SK-N-SH treated with all-trans-retinoic acid at 6 μM for 48 hours (cell line): Measurements from ENCODE around the gene ACER1.

Experiments
- ATAC-seq: fragments of 200-7000 bp; cut with Tn5 transposase; 3 replicates; pipeline ENCODE4 v1.9.1; 2020; ENCODE audit warnings: mild to moderate bottlenecking, moderate library complexity
- ARNTL ChIP-seq: fragments of 450-650 bp; formaldehyde crosslinking; IDR thresholded peaks from 2 replicates; pipeline ENCODE4 v1.5.0; 2020; ENCODE audit warnings: low read depth, mild to moderate bottlenecking, moderate library complexity, borderline replicate concordance
- GLIS3 ChIP-seq: fragments of 250-450 bp; sonication (Bioruptor Pico); IDR thresholded peaks from 2 replicates; pipeline ENCODE4 v1.5.0; 2020; ENCODE audit warnings: mild to moderate bottlenecking, moderate library complexity
- ISL1 ChIP-seq: fragments of 250-450 bp; sonication (Bioruptor Pico); IDR thresholded peaks from 2 replicates; pipeline ENCODE4 v2.1.2; 2022; ENCODE audit warnings: mild to moderate bottlenecking, moderate library complexity
- OSR1 ChIP-seq: fragments of 250-450 bp; sonication (Bioruptor Pico); IDR thresholded peaks from 2 replicates; pipeline ENCODE4 v1.8.0; 2022; ENCODE audit warnings: moderate library complexity, mild to moderate bottlenecking, inconsistent platforms
- RARB ChIP-seq: fragments of 250-450 bp; sonication (Bioruptor Pico); IDR thresholded peaks from 2 replicates; pipeline ENCODE4 v1.8.0; 2021; ENCODE audit warnings: mild to moderate bottlenecking, moderate library complexity
- SNAI2 ChIP-seq: fragments of 250-450 bp; sonication (Bioruptor Pico); IDR thresholded peaks from 2 replicates; pipeline ENCODE4 v1.5.0; 2020; ENCODE audit warnings: mild to moderate bottlenecking, moderate library complexity
- TCF4 ChIP-seq: fragments of 250-450 bp; sonication (Bioruptor Pico); IDR thresholded peaks from 2 replicates; pipeline ENCODE4 v1.8.0; 2021; ENCODE audit warnings: mild to moderate bottlenecking, moderate library complexity, borderline replicate concordance
- TOX ChIP-seq: fragments of 250-450 bp; sonication (Bioruptor Pico); IDR thresholded peaks from 2 replicates; pipeline ENCODE4 v1.8.0; 2021; ENCODE audit warnings: mild to moderate bottlenecking, moderate library complexity, borderline replicate concordance
- ZC3H10 ChIP-seq: fragments of 250-450 bp; sonication (Bioruptor Pico); IDR thresholded peaks from 2 replicates; pipeline ENCODE4 v1.5.1; 2021; ENCODE audit warnings: mild to moderate bottlenecking, moderate library complexity
- ZFP3 ChIP-seq: fragments of 250-450 bp; sonication (Bioruptor Pico); IDR thresholded peaks from 2 replicates; pipeline ENCODE4 v1.5.0; 2020; ENCODE audit warnings: mild to moderate bottlenecking, moderate library complexity
- ZFP30 ChIP-seq: fragments of 450-650 bp; formaldehyde crosslinking; IDR thresholded peaks from 2 replicates; pipeline ENCODE4 v1.5.0; 2022; ENCODE audit warnings: mild to moderate bottlenecking, moderate library complexity
- ZNF565 ChIP-seq: fragments of 450-650 bp; formaldehyde crosslinking; conservative IDR thresholded peaks from 2 replicates; pipeline ENCODE4 v1.5.0; 2020; ENCODE audit warnings: low read depth, mild to moderate bottlenecking, moderate library complexity
- ZNF70 ChIP-seq: fragments of 450-650 bp; formaldehyde crosslinking; IDR thresholded peaks from 2 replicates; pipeline ENCODE4 v1.5.0; 2020; ENCODE audit warnings: mild to moderate bottlenecking, moderate library complexity
- ZNF8 ChIP-seq: fragments of 450-650 bp; formaldehyde crosslinking; IDR thresholded peaks from 2 replicates; pipeline ENCODE4 v1.5.0; 2020; ENCODE audit warnings: mild to moderate bottlenecking, moderate library complexity
- TF ChIP-seq, protein P1 (sequence below): fragments of 250-450 bp; sonication (Bioruptor Pico); IDR thresholded peaks from 2 replicates; pipeline ENCODE4 v1.5.0; 2020; ENCODE audit warnings: mild to moderate bottlenecking, moderate library complexity
- TF ChIP-seq, protein P2 (sequence below): fragments of 250-450 bp; sonication (Bioruptor Pico); IDR thresholded peaks from 2 replicates; pipeline ENCODE4 v1.8.0; 2021; ENCODE audit warnings: low read depth, mild to moderate bottlenecking, moderate library complexity, borderline replicate concordance
- TF ChIP-seq, protein P3 (sequence below): fragments of 250-450 bp; sonication (Bioruptor Pico); IDR thresholded peaks from 2 replicates; pipeline ENCODE4 v1.5.1; 2020; ENCODE audit warnings: low read depth, mild to moderate bottlenecking, moderate library complexity
- TF ChIP-seq, protein P4 (sequence below): fragments of 250-450 bp; sonication (Bioruptor Pico); IDR thresholded peaks from 2 replicates; pipeline ENCODE4 v1.8.0; 2020; ENCODE audit warnings: mild to moderate bottlenecking, moderate library complexity, borderline replicate concordance

ACER1 gene

DNA sequence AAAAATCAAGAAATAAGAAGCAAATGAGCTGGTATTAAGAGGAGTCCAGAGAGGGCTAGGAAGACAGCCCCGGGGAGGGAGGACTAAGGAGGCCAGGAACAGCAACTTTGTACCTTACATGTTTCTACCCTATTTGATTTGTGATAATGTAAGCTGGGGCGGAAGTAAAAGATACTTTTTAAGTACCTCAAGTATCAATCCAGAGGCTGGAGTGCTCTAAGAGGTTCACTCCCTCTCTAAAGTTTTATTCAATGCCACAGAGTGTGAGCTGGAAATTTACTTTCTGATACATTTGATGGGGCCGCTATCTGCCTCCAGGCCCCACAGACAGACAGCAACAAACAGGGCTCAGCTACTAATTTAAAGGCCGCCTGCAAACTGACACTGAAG, 65.0 kb downstream of the ACER1 start:
- TF ChIP-seq, protein P1, sequence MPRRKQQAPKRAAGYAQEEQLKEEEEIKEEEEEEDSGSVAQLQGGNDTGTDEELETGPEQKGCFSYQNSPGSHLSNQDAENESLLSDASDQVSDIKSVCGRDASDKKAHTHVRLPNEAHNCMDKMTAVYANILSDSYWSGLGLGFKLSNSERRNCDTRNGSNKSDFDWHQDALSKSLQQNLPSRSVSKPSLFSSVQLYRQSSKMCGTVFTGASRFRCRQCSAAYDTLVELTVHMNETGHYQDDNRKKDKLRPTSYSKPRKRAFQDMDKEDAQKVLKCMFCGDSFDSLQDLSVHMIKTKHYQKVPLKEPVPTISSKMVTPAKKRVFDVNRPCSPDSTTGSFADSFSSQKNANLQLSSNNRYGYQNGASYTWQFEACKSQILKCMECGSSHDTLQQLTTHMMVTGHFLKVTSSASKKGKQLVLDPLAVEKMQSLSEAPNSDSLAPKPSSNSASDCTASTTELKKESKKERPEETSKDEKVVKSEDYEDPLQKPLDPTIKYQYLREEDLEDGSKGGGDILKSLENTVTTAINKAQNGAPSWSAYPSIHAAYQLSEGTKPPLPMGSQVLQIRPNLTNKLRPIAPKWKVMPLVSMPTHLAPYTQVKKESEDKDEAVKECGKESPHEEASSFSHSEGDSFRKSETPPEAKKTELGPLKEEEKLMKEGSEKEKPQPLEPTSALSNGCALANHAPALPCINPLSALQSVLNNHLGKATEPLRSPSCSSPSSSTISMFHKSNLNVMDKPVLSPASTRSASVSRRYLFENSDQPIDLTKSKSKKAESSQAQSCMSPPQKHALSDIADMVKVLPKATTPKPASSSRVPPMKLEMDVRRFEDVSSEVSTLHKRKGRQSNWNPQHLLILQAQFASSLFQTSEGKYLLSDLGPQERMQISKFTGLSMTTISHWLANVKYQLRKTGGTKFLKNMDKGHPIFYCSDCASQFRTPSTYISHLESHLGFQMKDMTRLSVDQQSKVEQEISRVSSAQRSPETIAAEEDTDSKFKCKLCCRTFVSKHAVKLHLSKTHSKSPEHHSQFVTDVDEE (CRISPR knock-in tag): no peak
- TF ChIP-seq TOX (no peak), ZNF565 (CRISPR knock-in tag) (no peak), ZFP30 (CRISPR knock-in tag) (no peak), ZNF8 (no peak), ARNTL (CRISPR knock-in tag) (no peak), SNAI2 (no peak), GLIS3 (no peak), ISL1 (no peak), ZFP3 (CRISPR knock-in tag) (no peak), ZNF70 (CRISPR knock-in tag) (no peak)
- TF ChIP-seq, protein P2, sequence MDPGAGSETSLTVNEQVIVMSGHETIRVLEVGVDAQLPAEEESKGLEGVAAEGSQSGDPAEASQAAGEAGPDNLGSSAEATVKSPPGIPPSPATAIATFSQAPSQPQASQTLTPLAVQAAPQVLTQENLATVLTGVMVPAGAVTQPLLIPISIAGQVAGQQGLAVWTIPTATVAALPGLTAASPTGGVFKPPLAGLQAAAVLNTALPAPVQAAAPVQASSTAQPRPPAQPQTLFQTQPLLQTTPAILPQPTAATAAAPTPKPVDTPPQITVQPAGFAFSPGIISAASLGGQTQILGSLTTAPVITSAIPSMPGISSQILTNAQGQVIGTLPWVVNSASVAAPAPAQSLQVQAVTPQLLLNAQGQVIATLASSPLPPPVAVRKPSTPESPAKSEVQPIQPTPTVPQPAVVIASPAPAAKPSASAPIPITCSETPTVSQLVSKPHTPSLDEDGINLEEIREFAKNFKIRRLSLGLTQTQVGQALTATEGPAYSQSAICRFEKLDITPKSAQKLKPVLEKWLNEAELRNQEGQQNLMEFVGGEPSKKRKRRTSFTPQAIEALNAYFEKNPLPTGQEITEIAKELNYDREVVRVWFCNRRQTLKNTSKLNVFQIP: no peak
- TF ChIP-seq, protein P3, sequence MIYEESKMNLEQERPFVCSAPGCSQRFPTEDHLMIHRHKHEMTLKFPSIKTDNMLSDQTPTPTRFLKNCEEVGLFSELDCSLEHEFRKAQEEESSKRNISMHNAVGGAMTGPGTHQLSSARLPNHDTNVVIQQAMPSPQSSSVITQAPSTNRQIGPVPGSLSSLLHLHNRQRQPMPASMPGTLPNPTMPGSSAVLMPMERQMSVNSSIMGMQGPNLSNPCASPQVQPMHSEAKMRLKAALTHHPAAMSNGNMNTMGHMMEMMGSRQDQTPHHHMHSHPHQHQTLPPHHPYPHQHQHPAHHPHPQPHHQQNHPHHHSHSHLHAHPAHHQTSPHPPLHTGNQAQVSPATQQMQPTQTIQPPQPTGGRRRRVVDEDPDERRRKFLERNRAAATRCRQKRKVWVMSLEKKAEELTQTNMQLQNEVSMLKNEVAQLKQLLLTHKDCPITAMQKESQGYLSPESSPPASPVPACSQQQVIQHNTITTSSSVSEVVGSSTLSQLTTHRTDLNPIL (CRISPR knock-in tag): no peak
- ATAC-seq: no peak

DNA sequence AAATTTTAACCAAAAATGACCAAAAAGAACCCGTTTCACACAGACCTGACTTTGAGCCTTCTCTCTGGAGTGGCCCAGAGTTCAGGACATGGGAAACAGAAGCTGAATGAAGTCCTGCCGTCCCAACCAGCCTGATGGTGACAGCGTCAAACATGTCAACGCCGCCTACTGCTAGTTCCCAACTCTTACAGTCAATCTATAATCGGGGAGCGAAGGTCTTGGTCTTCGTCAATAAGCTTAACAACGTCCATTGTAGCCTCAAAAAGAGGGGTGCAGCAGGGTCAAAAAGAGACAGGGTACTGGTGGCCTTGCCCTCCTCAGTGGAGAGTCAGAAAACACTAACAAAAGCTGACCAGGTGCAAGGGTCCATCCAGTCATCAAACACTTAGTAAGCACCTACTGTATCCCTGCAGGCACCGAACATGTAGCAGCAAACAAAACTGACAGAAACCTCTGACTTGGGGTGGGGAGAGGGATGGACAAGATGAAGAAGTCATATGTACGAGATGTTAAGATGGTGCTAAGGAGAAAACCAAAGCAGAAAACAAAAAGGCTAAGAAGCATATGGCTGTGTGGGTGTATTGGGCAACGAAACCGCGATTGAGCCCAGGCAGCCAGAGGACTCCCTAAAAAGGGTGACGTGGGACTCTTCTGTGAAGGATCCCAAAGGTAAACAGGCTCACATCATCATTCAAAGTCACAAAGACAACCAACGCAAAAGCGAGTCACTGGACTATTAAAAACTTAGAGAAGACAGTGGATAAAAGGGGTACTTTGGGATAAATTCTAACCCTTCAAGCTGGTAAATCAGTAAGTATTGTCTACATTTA, 65.6 kb downstream of the ACER1 start:
- no peak for TF ChIP-seq RARB (CRISPR knock-in tag)
- no peak for TF ChIP-seq TOX
- no peak for ATAC-seq

DNA sequence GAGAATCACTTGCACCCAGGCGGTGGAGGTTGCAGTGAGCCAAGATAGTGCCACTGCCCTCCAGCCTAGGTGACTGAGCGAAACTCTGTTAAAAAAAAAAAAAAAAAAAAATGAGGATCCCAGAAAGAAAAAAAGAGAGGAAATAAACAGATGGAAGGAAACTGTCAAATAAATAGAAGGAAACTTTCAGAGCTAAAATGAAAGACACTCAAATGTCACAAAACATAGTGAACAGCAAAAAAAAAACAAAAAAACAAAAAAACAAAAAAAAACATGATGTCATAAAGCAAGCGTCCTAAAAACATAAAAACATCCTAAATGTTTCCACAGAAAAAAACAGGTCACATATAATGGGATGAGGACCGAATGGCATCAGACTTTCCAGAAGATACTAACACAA, 68.6 kb downstream of the ACER1 start:
- no peak for TF ChIP-seq ARNTL (CRISPR knock-in tag)
- no peak for TF ChIP-seq ZC3H10 (CRISPR knock-in tag)
- no peak for TF ChIP-seq ZNF8
- no peak for TF ChIP-seq ZFP3 (CRISPR knock-in tag)
- no peak for TF ChIP-seq ISL1
- no peak for TF ChIP-seq OSR1
- TF ChIP-seq ZNF565 (CRISPR knock-in tag): no peak
- TF ChIP-seq, protein P2: no peak
- no peak for TF ChIP-seq TCF4 (CRISPR knock-in tag)
- no peak for TF ChIP-seq GLIS3
- TF ChIP-seq, protein P3 (CRISPR knock-in tag): no peak
- TF ChIP-seq, protein P4, sequence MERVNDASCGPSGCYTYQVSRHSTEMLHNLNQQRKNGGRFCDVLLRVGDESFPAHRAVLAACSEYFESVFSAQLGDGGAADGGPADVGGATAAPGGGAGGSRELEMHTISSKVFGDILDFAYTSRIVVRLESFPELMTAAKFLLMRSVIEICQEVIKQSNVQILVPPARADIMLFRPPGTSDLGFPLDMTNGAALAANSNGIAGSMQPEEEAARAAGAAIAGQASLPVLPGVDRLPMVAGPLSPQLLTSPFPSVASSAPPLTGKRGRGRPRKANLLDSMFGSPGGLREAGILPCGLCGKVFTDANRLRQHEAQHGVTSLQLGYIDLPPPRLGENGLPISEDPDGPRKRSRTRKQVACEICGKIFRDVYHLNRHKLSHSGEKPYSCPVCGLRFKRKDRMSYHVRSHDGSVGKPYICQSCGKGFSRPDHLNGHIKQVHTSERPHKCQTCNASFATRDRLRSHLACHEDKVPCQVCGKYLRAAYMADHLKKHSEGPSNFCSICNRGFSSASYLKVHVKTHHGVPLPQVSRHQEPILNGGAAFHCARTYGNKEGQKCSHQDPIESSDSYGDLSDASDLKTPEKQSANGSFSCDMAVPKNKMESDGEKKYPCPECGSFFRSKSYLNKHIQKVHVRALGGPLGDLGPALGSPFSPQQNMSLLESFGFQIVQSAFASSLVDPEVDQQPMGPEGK (CRISPR knock-in tag): no peak
- no peak for ATAC-seq
